ENCODE measurements around the gene GALR1.

DNA sequence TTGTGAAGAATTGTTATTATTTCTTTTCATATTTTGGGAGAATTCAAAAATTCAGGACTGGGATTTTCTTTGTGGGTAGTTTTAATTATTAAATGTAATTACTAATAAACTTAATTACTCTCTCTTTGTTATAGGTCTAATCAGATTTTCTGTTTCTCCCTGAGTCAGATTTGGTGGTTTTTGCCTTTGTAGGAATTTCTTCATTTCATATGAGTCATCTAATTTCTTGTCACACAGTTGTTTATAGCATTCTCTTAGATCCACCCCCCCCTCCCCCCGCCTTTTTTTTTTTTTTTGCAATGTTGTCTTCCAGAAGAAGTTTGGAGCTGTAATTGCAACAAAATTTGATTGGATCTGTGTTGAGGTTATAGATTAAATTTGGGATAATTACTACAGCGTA is 26.0 kb upstream of the GALR1 start:
- TF ChIP-seq NFRKB (IDR thresholded peaks at IDR 0.05) = no peak
- TF ChIP-seq FOXK2 (IDR thresholded peaks at IDR 0.05) = no peak
- no peak for TF ChIP-seq TARDBP (IDR thresholded peaks at IDR 0.05)
- TF ChIP-seq FOXA1 (IDR thresholded peaks at IDR 0.05) = no peak
- no peak for TF ChIP-seq ARNT (IDR thresholded peaks at IDR 0.05)
- TF ChIP-seq SP1 (IDR thresholded peaks at IDR 0.05) = no peak
- no peak for TF ChIP-seq HDGF (IDR thresholded peaks at IDR 0.05; ENCODE audit: borderline replicate concordance)

Measured in HEK293T (cell line).